ENCODE results near the gene RAB41. TPM values are rescaled to one million over a fixed set of nuclear protein-coding genes. Genes with fewer than 3 reads are reported as not detected.
A peak's percentile ranks its signal among the peaks of the same experiment; 100 is the strongest.

The RAB41 gene
- total and polyA plus RNA-seq, 10 donors = not detected

GRCh38 chrX:70257423-70258288 is 24.3 kb upstream of the RAB41 start:
- no peaks in the 10 kb centered on the region for H3K9me3 ChIP-seq
- no peaks in the 10 kb centered on the region for H3K27me3 ChIP-seq (replicated peaks in 1 of 7)
- intact Hi-C loops (cut with DNase I; ENCODE audit: low total_unique reads) = no loop called here
- no peak for DNase-seq
- 62 to 93% (median 66%) methylated on average over 5 of the region's 5 CpGs for WGBS, 5 donors
- H3K36me3 ChIP-seq = no peaks in the 10 kb centered on the region
- no peak overlapping the region for H3K27ac ChIP-seq
- H3K4me1 ChIP-seq = no peaks in the 10 kb centered on the region
- no peak overlapping the region for H3K4me3 ChIP-seq
- TF ChIP-seq POLR2A (IDR thresholded peaks at IDR 0.05) (no peak), POLR2AphosphoS5 (IDR thresholded peaks at IDR 0.05) (no peak), CTCF (IDR thresholded peaks at IDR 0.05 in 8 of 11, conservative IDR thresholded peaks at IDR 0.05 in 3 of 11) (no peak)

- H3K4me1 ChIP-seq = no peaks in the 10 kb centered on the region
- H3K27ac ChIP-seq = no peak within 1 kb of the TSS
- H3K4me3 ChIP-seq = no peak within 1 kb of the TSS
- intact Hi-C loops (cut with DNase I; ENCODE audit: low total_unique reads) = no loop called here
- no peak for DNase-seq
- TF ChIP-seq POLR2AphosphoS5 (IDR thresholded peaks at IDR 0.05) (no peak), CTCF (IDR thresholded peaks at IDR 0.05 in 8 of 11, conservative IDR thresholded peaks at IDR 0.05 in 3 of 11) (no peak), POLR2A (IDR thresholded peaks at IDR 0.05) (no peak)
- no peaks in the 10 kb centered on the region for H3K27me3 ChIP-seq (replicated peaks in 1 of 7)
- H3K36me3 ChIP-seq = no peaks in the 10 kb centered on the region
- no peaks in the 10 kb centered on the region for H3K9me3 ChIP-seq
- whole genome bisulfite sequencing, 5 donors = 65 to 93% (median 86%) methylated on average over 3 to 4 of the region's 4 CpGs
Observed at GRCh38 chrX:70260104-70260503, 21.9 kb upstream of the RAB41 start, which contains the start of gene P2RY4. Gene P2RY4 (minus strand): TSS chrX:70260204. CDS start chrX:70259624, 580 bp downstream.

GRCh38 chrX:70262952-70263567 is 18.9 kb upstream of the RAB41 start:
- 25 to 51% (median 30%) methylated on average over 6 to 7 of the region's 7 CpGs for WGBS, 5 donors

More at GRCh38 chrX:70262952-70263567, 18.9 kb upstream of the RAB41 start:
- Histone ChIP-seq H3K4me3 (no peak overlapping the region), H3K36me3 (no peaks in the 10 kb centered on the region), H3K9me3 (no peaks in the 10 kb centered on the region), H3K4me1 (no peaks in the 10 kb centered on the region), H3K27me3 (replicated peaks in 1 of 7) (no peaks in the 10 kb centered on the region), H3K27ac (no peak overlapping the region)
- intact Hi-C loops (cut with DNase I; ENCODE audit: low total_unique reads) = no loop called here
- DNase-seq = no peak
- TF ChIP-seq CTCF (IDR thresholded peaks at IDR 0.05 in 8 of 11, conservative IDR thresholded peaks at IDR 0.05 in 3 of 11) = peak in 3 of 11 experiments; percentile 14 to 30 (median 27)
- no peak for TF ChIP-seq POLR2AphosphoS5 (IDR thresholded peaks at IDR 0.05)
